ENCODE measurements around the gene ISY1.

DNA sequence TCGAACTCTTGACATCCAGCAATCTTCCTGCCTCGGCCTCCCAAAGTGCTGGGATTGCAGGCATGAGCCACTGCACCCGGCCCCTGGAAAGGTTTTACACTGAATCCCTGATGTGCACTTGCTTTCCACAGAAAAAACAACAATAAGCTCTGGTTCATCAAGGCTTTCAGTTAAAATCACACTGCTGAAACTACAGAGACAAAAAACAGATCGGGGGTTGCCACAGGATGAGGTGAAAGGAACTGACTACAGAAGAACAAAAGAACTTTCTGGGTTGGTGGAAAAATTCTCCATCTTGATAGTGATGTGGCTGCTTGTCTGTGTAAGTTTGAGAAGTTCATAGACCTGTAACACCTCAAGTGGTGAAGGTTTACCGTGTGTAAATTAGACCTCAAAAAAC lies 42.1 kb downstream of the ISY1 start:
- TF ChIP-seq, protein P1, sequence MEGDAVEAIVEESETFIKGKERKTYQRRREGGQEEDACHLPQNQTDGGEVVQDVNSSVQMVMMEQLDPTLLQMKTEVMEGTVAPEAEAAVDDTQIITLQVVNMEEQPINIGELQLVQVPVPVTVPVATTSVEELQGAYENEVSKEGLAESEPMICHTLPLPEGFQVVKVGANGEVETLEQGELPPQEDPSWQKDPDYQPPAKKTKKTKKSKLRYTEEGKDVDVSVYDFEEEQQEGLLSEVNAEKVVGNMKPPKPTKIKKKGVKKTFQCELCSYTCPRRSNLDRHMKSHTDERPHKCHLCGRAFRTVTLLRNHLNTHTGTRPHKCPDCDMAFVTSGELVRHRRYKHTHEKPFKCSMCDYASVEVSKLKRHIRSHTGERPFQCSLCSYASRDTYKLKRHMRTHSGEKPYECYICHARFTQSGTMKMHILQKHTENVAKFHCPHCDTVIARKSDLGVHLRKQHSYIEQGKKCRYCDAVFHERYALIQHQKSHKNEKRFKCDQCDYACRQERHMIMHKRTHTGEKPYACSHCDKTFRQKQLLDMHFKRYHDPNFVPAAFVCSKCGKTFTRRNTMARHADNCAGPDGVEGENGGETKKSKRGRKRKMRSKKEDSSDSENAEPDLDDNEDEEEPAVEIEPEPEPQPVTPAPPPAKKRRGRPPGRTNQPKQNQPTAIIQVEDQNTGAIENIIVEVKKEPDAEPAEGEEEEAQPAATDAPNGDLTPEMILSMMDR (conservative IDR thresholded peaks at IDR 0.05) = no peak
- TF ChIP-seq EZH2 (IDR thresholded peaks at IDR 0.05; ENCODE audit: low read depth) = no peak
